Subcutaneous preadipocyte (primary cell): ENCODE data around the gene UNC13D. TPM values are rescaled to one million over a fixed set of nuclear protein-coding genes. Genes with fewer than 3 reads are reported as not detected.

Experiments
- total RNA-seq: library from RNA; depleted of rRNA; stranded (reverse); fragments of >200 nt; gene quantifications from 2 replicates; pipeline ENCODE4 v1.2.3, GENCODE V29; 2012

UNC13D gene
- total RNA-seq = 0.20 and 0.37 TPM in 2 replicates

GRCh38 chr17:75843577-75844529 lies at the start of gene UNC13D:
Gene UNC13D (minus strand): TSS chr17:75844404. CDS start chr17:75844337, 67 bp downstream.

GRCh38 chr17:75878174-75878998 lies 34.2 kb upstream of the UNC13D start, which contains the start of gene TRIM47:
Gene TRIM47 (minus strand): TSS chr17:75878581. CDS start chr17:75878548, 33 bp downstream.

GRCh38 chr17:75855310-75856061 lies 11.3 kb upstream of the UNC13D start, which contains the start of gene WBP2:
Gene WBP2 (minus strand): TSS chr17:75855335. CDS start chr17:75855297, 38 bp downstream.

GRCh38 chr17:75784473-75785015 lies 59.7 kb downstream of the UNC13D start, which contains the start of gene UNK:
Gene UNK (plus strand): TSS chr17:75784806. CDS start chr17:75784881, 75 bp downstream.

Other genes starting within 250 kb of the UNC13D start
- gene SMIM5, start 211.0 kb downstream of the UNC13D start, total RNA-seq = not detected in 2 replicates
- 20.6 and 23.1 TPM in 2 replicates for gene RECQL5, start 177.2 kb downstream of the UNC13D start, total RNA-seq
- 51.0 and 51.4 TPM in 2 replicates for gene SAP30BP, start 177.1 kb downstream of the UNC13D start, total RNA-seq
- gene ITGB4, start 122.9 kb downstream of the UNC13D start, total RNA-seq = 0.20 TPM in 1 of 2 replicates, not detected in the other
- 48.3 and 71.7 TPM in 2 replicates for gene GALK1, start 79.2 kb downstream of the UNC13D start, total RNA-seq
- 15.8 and 16.0 TPM in 2 replicates for gene UNK, start 59.6 kb downstream of the UNC13D start, total RNA-seq
- 19.5 and 24.2 TPM in 2 replicates for gene WBP2, start 10.9 kb upstream of the UNC13D start, total RNA-seq
- 22.0 and 25.6 TPM in 2 replicates for gene TRIM47, start 34.2 kb upstream of the UNC13D start, total RNA-seq
- 14.7 and 21.9 TPM in 2 replicates for gene TRIM65, start 52.5 kb upstream of the UNC13D start, total RNA-seq
- gene MRPL38, start 60.5 kb upstream of the UNC13D start, total RNA-seq = 52.8 and 52.9 TPM in 2 replicates
- 9.2 and 12.3 TPM in 2 replicates for gene FBF1, start 96.6 kb upstream of the UNC13D start, total RNA-seq
- gene ACOX1, start 134.8 kb upstream of the UNC13D start, total RNA-seq = 42.6 and 62.8 TPM in 2 replicates
- gene TEN1, start 134.8 kb upstream of the UNC13D start, total RNA-seq = 12.1 and 15.8 TPM in 2 replicates
- 0.37 and 0.98 TPM in 2 replicates for gene CDK3, start 156.5 kb upstream of the UNC13D start, total RNA-seq
- gene EVPL, start 182.9 kb upstream of the UNC13D start, total RNA-seq = not detected in 2 replicates
- gene SRP68, start 228.1 kb upstream of the UNC13D start, total RNA-seq = 23.1 and 28.5 TPM in 2 replicates
- gene GALR2, start 230.4 kb upstream of the UNC13D start, total RNA-seq = 0.37 TPM in 1 of 2 replicates, not detected in the other
- not detected in 2 replicates for gene ZACN, start 234.8 kb upstream of the UNC13D start, total RNA-seq